ENCODE results near the gene SUSD5.

DNA sequence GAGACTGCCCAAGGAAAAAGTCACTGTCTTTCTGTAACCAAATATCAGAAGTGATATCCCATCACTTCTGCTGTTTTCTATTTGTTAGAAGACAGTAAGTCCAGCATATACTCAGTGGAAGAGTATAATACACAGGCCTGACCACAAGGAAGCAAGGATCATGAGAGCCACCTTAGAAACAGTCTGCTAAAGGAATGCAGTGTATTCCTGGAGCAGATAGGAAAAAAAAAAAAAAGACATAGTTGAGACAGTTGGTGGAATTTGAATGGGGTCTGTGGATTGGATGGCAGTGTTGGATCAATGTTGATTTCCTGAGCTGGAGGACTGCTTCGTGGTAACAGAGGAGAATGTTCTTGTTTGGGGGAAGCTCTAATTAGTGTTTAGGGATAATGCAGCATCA is 32.1 kb upstream of the SUSD5 start:
- TF ChIP-seq GATA2 (IDR thresholded peaks at IDR 0.05; ENCODE audit: low read depth, low read length) = no peak
- TF ChIP-seq GATA3 (IDR thresholded peaks at IDR 0.05; ENCODE audit: low read depth, low read length) = no peak
